K562 (cell line): ENCODE data around the gene ZNF324B.

Experiments
- ARNT ChIP-seq, 2 experiments: fragments of 450-650 bp; IDR thresholded peaks; 2 replicates each; pipeline ENCODE4 v1.6.1; 2016; ENCODE audit warnings: mild to moderate bottlenecking in 1 of 2
- CREB3 ChIP-seq: fragments of 450-650 bp; conservative IDR thresholded peaks from 2 replicates; pipeline ENCODE4 v1.6.1; 2016; ENCODE audit warnings: missing genetic modification characterization, low read depth, mild to moderate bottlenecking, missing compliant biosample characterization, moderate library complexity
- CTCF ChIP-seq, 3 experiments: IDR thresholded peaks in 2 of 3; conservative IDR thresholded peaks in 1 of 3; 2 replicates each; pipeline ENCODE4 v1.5.1; 2011 to 2012; ENCODE audit warnings: low read length in 3 of 3, mild to moderate bottlenecking in 3 of 3, control low read depth in 2 of 3, improper control_type of control experiment in 1 of 3, inconsistent platforms in 1 of 3, low read depth in 1 of 3, mixed read lengths in 1 of 3, moderate library complexity in 1 of 3; ENCODE audit not compliant: insufficient read depth in 2 of 3
- ESRRA ChIP-seq: fragments of 450-650 bp; IDR thresholded peaks from 2 replicates; pipeline ENCODE4 v1.6.1; 2014; ENCODE audit warnings: low read depth, mild to moderate bottlenecking, moderate library complexity, borderline replicate concordance
- GABPA ChIP-seq: fragments of 200-800 bp; sonication (Bioruptor generic); conservative IDR thresholded peaks from 2 replicates; pipeline ENCODE4 v1.6.1; 2016; ENCODE audit warnings: low read depth, missing genetic modification characterization, missing compliant biosample characterization
- GATA2 ChIP-seq: sonication (generic); formaldehyde crosslinking; IDR thresholded peaks from 2 replicates; pipeline ENCODE4 v1.4.0; 2020; ENCODE audit warnings: mild to moderate bottlenecking, missing genetic modification reagents
- GTF2F1 ChIP-seq: IDR thresholded peaks from 2 replicates; pipeline ENCODE4 v1.6.1; 2011; ENCODE audit warnings: low read depth, low read length, improper control_type of control experiment
- NCOA4 ChIP-seq: fragments of 450-650 bp; IDR thresholded peaks from 2 replicates; pipeline ENCODE4 v1.6.1; 2018; ENCODE audit warnings: mild to moderate bottlenecking; ENCODE audit not compliant: partially characterized antibody
- NFRKB ChIP-seq: fragments of 450-650 bp; IDR thresholded peaks from 2 replicates; pipeline ENCODE4 v1.6.1; 2016; ENCODE audit warnings: low read depth
- NRF1 ChIP-seq, 2 experiments: fragments of 450-650 bp; IDR thresholded peaks in 1 of 2; conservative IDR thresholded peaks in 1 of 2; 2 replicates each; pipeline ENCODE4 v1.6.1; 2014; ENCODE audit warnings: mild to moderate bottlenecking in 2 of 2
- SRSF9 ChIP-seq: fragments of 200-400 bp; formaldehyde crosslinking; IDR thresholded peaks from 2 replicates; pipeline ENCODE4 v1.6.1; 2017; ENCODE audit warnings: low read depth, low read length, borderline replicate concordance
- TRIM24 ChIP-seq, 2 experiments: fragments of 450-650 bp; IDR thresholded peaks; 2 replicates each; pipeline ENCODE4 v1.6.1; 2016
- YY1 ChIP-seq, 3 experiments: IDR thresholded peaks; 2 replicates each; pipeline ENCODE4 v1.6.1; 2011; ENCODE audit warnings: low read length in 2 of 3, mild to moderate bottlenecking in 2 of 3, moderate library complexity in 2 of 3, borderline replicate concordance in 1 of 3, control low read depth in 1 of 3, low read depth in 1 of 3; ENCODE audit not compliant: insufficient read depth in 3 of 3, insufficient replicate concordance in 2 of 3, control insufficient read depth in 1 of 3, insufficient read length in 1 of 3; ENCODE audit errors: extremely low read depth in 1 of 3
- ZBTB7A ChIP-seq: IDR thresholded peaks from 2 replicates; pipeline ENCODE4 v1.6.1; 2011; ENCODE audit warnings: low read depth, mild to moderate bottlenecking, low read length, moderate library complexity, borderline replicate concordance; ENCODE audit not compliant: control insufficient read depth

DNA sequence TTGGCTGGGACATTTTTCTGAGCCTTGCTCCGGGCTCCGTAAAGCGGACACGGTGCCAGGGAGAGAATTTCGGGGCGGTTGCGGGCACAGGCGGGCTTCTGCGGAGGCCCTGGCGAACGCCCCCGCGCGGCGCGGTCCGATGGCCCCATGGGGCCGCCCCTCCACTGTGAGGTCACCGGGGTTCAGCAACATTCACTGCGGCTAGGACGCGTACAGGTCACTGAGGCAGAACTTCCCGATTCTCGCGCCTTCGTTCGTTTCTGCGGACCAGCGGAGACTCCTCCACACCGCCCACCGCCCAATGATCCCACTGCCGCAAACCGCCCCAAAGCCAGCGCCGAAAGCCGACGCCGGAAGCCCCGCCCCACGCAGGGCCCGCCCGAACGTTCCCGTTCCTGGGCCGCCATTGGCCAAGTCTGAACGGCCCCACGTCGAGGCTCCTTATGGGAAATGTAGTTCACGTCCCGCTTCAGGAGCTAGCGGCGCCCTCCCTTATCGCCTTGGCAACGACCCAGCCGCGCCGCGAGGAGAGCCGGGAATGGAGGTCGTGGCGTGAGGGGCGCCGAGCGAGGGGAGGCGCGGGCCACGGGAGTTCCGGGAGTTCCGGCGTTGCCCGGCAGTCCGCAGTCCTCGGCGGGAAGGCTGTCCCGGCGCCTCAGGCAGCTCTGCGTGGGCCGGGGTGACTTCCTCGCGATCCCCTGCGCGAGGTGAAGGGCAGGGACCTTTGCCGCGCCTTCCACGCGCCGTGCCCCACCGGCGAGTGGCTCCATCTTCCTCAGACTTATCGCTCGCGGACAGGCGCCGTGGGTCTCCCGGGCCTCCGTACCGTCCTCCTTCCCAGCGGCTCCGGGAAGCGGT is 43.0 kb upstream of the ZNF324B start, which contains the start of gene ZNF584:
- TF ChIP-seq CTCF (IDR thresholded peaks at IDR 0.05 in 2 of 3, conservative IDR thresholded peaks at IDR 0.05 in 1 of 3; ENCODE audit: insufficient read depth in 2 of 3, low read depth in 1 of 3, low read length in 3 of 3) (peak in 1 of 3 experiments; percentile 32; a peak in 3 of 6 replicates), GTF2F1 (no peak), ESRRA (peak; percentile 81; the same call in 1 of the 2 replicates), ARNT (IDR thresholded peaks at IDR 0.05) (no peak), ZBTB7A (peak; percentile 86), GATA2 (CRISPR knock-in tag) (no peak), GABPA (tag) (peak; percentile 92), TRIM24 (IDR thresholded peaks at IDR 0.05) (no peak), CREB3 (tag) (no peak; the same call in 1 of the 2 replicates), NRF1 (conservative IDR thresholded peaks at IDR 0.05 in 1 of 2, IDR thresholded peaks at IDR 0.05 in 1 of 2) (peak; percentile 82 to 85), NCOA4 (no peak), SRSF9 (no peak), NFRKB (no peak), YY1 (IDR thresholded peaks at IDR 0.05; ENCODE audit: borderline replicate concordance in 1 of 3, control insufficient read depth in 1 of 3, extremely low read depth in 1 of 3, insufficient read depth in 3 of 3, insufficient read length in 1 of 3, insufficient replicate concordance in 2 of 3, low read depth in 1 of 3, low read length in 2 of 3) (peak; percentile 24 to 76 (median 71))
